HepG2 (cell line): Measurements from ENCODE around the gene SMIM36. TPM values are rescaled to one million over a fixed set of nuclear protein-coding genes. Genes with fewer than 3 reads are reported as not detected.

Source experiments
- ATAC-seq: fragments of 200-7000 bp; cut with Tn5 transposase; 3 replicates; pipeline ENCODE4 v1.9.1; 2020; ENCODE audit warnings: mild to moderate bottlenecking, moderate library complexity
- BruUV-seq: library from RNA; stranded (reverse); fragments of 400-500 nt; replicated peaks from 2 replicates; lab custom pipeline; 2021; lab: Mats Ljungman, UMichigan
- CTCF ChIA-PET: fragments of 300-600 bp; formaldehyde crosslinking; extraction: SDS; loops from one replicate; lab custom pipeline; 2021; ENCODE audit warnings: low total read pairs, inconsistent platforms, low intra/inter-chr PET ratio; lab: Yijun Ruan, JAX
- POLR2A ChIA-PET: fragments of 350-600 bp; sonication (Branson Sonifier 250); formaldehyde crosslinking; loops from one replicate; lab custom pipeline; 2020; ENCODE audit warnings: antibody characterized with exemption, inconsistent platforms; lab: Yijun Ruan, JAX
- DNase-seq: peaks from one replicate; pipeline ENCODE4 v3.0.0-alpha.2; 2015; ENCODE audit warnings: low spot score
- FAIRE-seq: peaks from 3 replicates; lab custom pipeline; 2011; peaks lifted over from hg19 to GRCh38; lab: Jason Lieb, UNC
- H2AFZ ChIP-seq: one replicate; pipeline ENCODE4 v1.6.1; 2011; ENCODE audit warnings: low read length, inconsistent platforms
- H3K27ac ChIP-seq: fragments of 300-600 bp; 3 replicates; pipeline ENCODE4 v1.8.0; 2011; ENCODE audit warnings: mixed run types, mild to moderate bottlenecking, mixed read lengths, low read length, inconsistent platforms; ENCODE audit not compliant: insufficient read depth; ENCODE audit errors: extremely low read length
- H3K27me3 ChIP-seq, 2 experiments: fragments of 200-600 bp in 1 of 2; 2 replicates in 1 of 2; 3 replicates in 1 of 2; pipeline versions ENCODE4 v1.6.0 to v1.8.0; 2011; ENCODE audit warnings: low read length in 2 of 2, mild to moderate bottlenecking in 2 of 2, moderate library complexity in 2 of 2, inconsistent platforms in 1 of 2; ENCODE audit not compliant: insufficient read depth in 2 of 2, control insufficient read depth in 1 of 2
- H3K36me3 ChIP-seq, 2 experiments: fragments of 200-600 bp in 1 of 2; replicated peaks in 1 of 2; 2 replicates in 1 of 2; 3 replicates in 1 of 2; pipeline versions ENCODE4 v1.5.1 to v1.8.0; 2011; ENCODE audit warnings: low read length in 2 of 2, inconsistent platforms in 1 of 2; ENCODE audit not compliant: insufficient read depth in 2 of 2, control insufficient read depth in 1 of 2
- H3K4me1 ChIP-seq: 2 replicates; pipeline ENCODE4 v1.5.1; 2012; ENCODE audit warnings: low read length, inconsistent platforms; ENCODE audit not compliant: insufficient read depth
- H3K4me2 ChIP-seq: 2 replicates; pipeline ENCODE4 v1.6.0; 2011; ENCODE audit warnings: low read depth, low read length, inconsistent platforms
- H3K4me3 ChIP-seq, 3 experiments: fragments of 200-600 bp in 1 of 3; sonication (generic), shearing (Covaris generic) in 1 of 3; replicated peaks in 1 of 3; 2 replicates each; pipeline ENCODE4 v1.5.1; 2011 to 2016; ENCODE audit warnings: low read length in 3 of 3, inconsistent platforms in 2 of 3, low read depth in 2 of 3, mild to moderate bottlenecking in 2 of 3, control low read depth in 1 of 3, mixed read lengths in 1 of 3; ENCODE audit not compliant: insufficient read depth in 1 of 3
- H3K79me2 ChIP-seq: one replicate; pipeline ENCODE4 v1.6.1; 2011; ENCODE audit warnings: low read length, inconsistent platforms; ENCODE audit not compliant: insufficient read depth
- H3K9ac ChIP-seq: 2 replicates; pipeline ENCODE4 v1.6.0; 2011; ENCODE audit warnings: mild to moderate bottlenecking, low read depth, low read length, inconsistent platforms; ENCODE audit not compliant: insufficient read depth
- H3K9me3 ChIP-seq: 2 replicates; pipeline ENCODE4 v1.5.1; 2012; ENCODE audit warnings: mild to moderate bottlenecking, low read length
- H4K20me1 ChIP-seq: 2 replicates; pipeline ENCODE4 v1.6.0; 2011; ENCODE audit warnings: inconsistent platforms, mild to moderate bottlenecking, low read length, moderate library complexity; ENCODE audit not compliant: insufficient read depth
- ATAD3A ChIP-seq: sonication (generic); formaldehyde crosslinking; IDR thresholded peaks from 2 replicates; pipeline ENCODE4 v1.4.0; 2020; ENCODE audit warnings: missing genetic modification reagents
- CEBPB ChIP-seq: IDR thresholded peaks from 2 replicates; pipeline ENCODE4 v1.6.1; 2011; ENCODE audit warnings: low read depth, low read length, improper control_type of control experiment, borderline replicate concordance
- EP300 ChIP-seq, 3 experiments: sonication (generic) in 1 of 3; formaldehyde crosslinking in 1 of 3; IDR thresholded peaks; 2 replicates each; pipeline versions ENCODE4 v1.5.1 to v1.6.1; 2011 to 2020; ENCODE audit warnings: low read depth in 2 of 3, low read length in 2 of 3, borderline replicate concordance in 1 of 3, improper control_type of control experiment in 1 of 3, mild to moderate bottlenecking in 1 of 3, missing genetic modification reagents in 1 of 3, moderate library complexity in 1 of 3
- ERF ChIP-seq: IDR thresholded peaks from 2 replicates; pipeline ENCODE4 v1.6.1; 2018; ENCODE audit warnings: missing biosample characterization, missing genetic modification reagents
- GATAD2A ChIP-seq: IDR thresholded peaks from 2 replicates; pipeline ENCODE4 v1.6.1; 2016
- MED1 ChIP-seq: sonication (generic); formaldehyde crosslinking; IDR thresholded peaks from 2 replicates; pipeline ENCODE4 v1.4.0; 2020; ENCODE audit warnings: missing genetic modification reagents
- RAD21 ChIP-seq: fragments of 450-650 bp; formaldehyde crosslinking; IDR thresholded peaks from 2 replicates; pipeline ENCODE4 v1.5.0; 2020; ENCODE audit warnings: mild to moderate bottlenecking
- SOX13 ChIP-seq, 3 experiments: fragments of 450-650 bp in 1 of 3; sonication (generic) in 1 of 3; formaldehyde crosslinking in 1 of 3; IDR thresholded peaks in 2 of 3; conservative IDR thresholded peaks in 1 of 3; 2 replicates each; pipeline versions ENCODE4 v1.5.0 to v1.6.1; 2016 to 2020; ENCODE audit warnings: antibody characterized with exemption in 1 of 3, mild to moderate bottlenecking in 1 of 3, missing compliant biosample characterization in 1 of 3, missing genetic modification reagents in 1 of 3, moderate library complexity in 1 of 3
- STAG1 ChIP-seq: sonication (generic); formaldehyde crosslinking; IDR thresholded peaks from 2 replicates; pipeline ENCODE4 v1.4.0; 2020; ENCODE audit warnings: missing genetic modification reagents
- WIZ ChIP-seq: sonication (generic); formaldehyde crosslinking; IDR thresholded peaks from 2 replicates; pipeline ENCODE4 v1.5.1; 2020; ENCODE audit warnings: mild to moderate bottlenecking, missing genetic modification reagents
- ZNF292 ChIP-seq: sonication (generic); formaldehyde crosslinking; IDR thresholded peaks from 2 replicates; pipeline ENCODE4 v1.8.1; 2022; ENCODE audit warnings: mild to moderate bottlenecking, low read depth, missing genetic modification reagents, borderline replicate concordance
- ZNF3 ChIP-seq: IDR thresholded peaks from 2 replicates; pipeline ENCODE4 v1.7.0; 2017; ENCODE audit warnings: inconsistent platforms
- ZNF616 ChIP-seq: sonication (generic); formaldehyde crosslinking; IDR thresholded peaks from 2 replicates; pipeline ENCODE4 v1.5.0; 2020; ENCODE audit warnings: low read depth, mild to moderate bottlenecking, missing genetic modification reagents
- ZNF772 ChIP-seq: sonication (generic); formaldehyde crosslinking; IDR thresholded peaks from 2 replicates; pipeline ENCODE4 v1.5.0; 2020; ENCODE audit warnings: mild to moderate bottlenecking, missing genetic modification reagents
- ZSCAN12 ChIP-seq: sonication (generic); formaldehyde crosslinking; IDR thresholded peaks from 2 replicates; pipeline ENCODE4 v1.9.0; 2021; ENCODE audit warnings: mild to moderate bottlenecking, missing genetic modification reagents
- ZSCAN25 ChIP-seq: sonication (generic); formaldehyde crosslinking; IDR thresholded peaks from 2 replicates; pipeline ENCODE4 v1.8.0; 2022; ENCODE audit warnings: mild to moderate bottlenecking, missing genetic modification reagents
- WGBS: methylation state at CpG from one replicate; pipeline ENCODE4 v1.1.6; 2017; ENCODE audit warnings: low lambda C conversion rate; 5-methylcytosine and 5-hydroxymethylcytosine counted together
- in situ Hi-C: cut with HindIII; loops from 2 replicates; pipeline ENCODE4 v1.10.0; 2017; ENCODE audit warnings: low pct_unique_long_range_greater_than_20kb; ENCODE audit not compliant: extremely low pct_ligation_motif_present
- intact Hi-C: fragments of 100-400 bp; cut with micrococcal nuclease; formaldehyde crosslinking; loops from one replicate; pipeline ENCODE4 v1.10.0; 2022; ENCODE audit not compliant: unreplicated experiment
- polyA plus RNA-seq, 8 experiments: library from polyadenylated mRNA; depleted of rRNA in 3 of 8; stranded (reverse) in 7 of 8; unstranded in 1 of 8; fragments of >200 nt; fragmentation: Illumina TruSeq in 4 of 8; extraction: Trizol in 4 of 8; gene quantifications; 2 replicates each; pipeline versions ENCODE4 v1.2.1 to v1.2.3, GENCODE V29; 2011 to 2016; ENCODE audit warnings: low read depth in 4 of 8, missing spikeins in 1 of 8, mixed read lengths in 1 of 8; ENCODE audit not compliant: insufficient read depth in 1 of 8
- total RNA-seq, 5 experiments: library from RNA; depleted of rRNA; stranded (reverse); fragments of >200 nt; fragmentation: Illumina TruSeq; extraction: Trizol; gene quantifications; 2 replicates each; pipeline ENCODE4 v1.2.3, GENCODE V29; 2016; ENCODE audit warnings: low read depth in 1 of 5
- TF ChIP-seq, protein P1 (sequence below): sonication (generic); formaldehyde crosslinking; IDR thresholded peaks from 2 replicates; pipeline ENCODE4 v1.4.0; 2020; ENCODE audit warnings: missing genetic modification reagents
- TF ChIP-seq, protein P2 (sequence below): IDR thresholded peaks from 2 replicates; pipeline ENCODE4 v1.6.1; 2016; ENCODE audit warnings: missing biosample characterization, missing genetic modification reagents, low read depth
- TF ChIP-seq, protein P3 (sequence below): sonication (generic); formaldehyde crosslinking; IDR thresholded peaks from 2 replicates; pipeline ENCODE4 v1.4.0; 2020; ENCODE audit warnings: missing genetic modification reagents, borderline replicate concordance

Gene SMIM36
- total and polyA plus RNA-seq, 2 of the 13 experiments (the other 11 are each of a cell fraction or from before 2014, with no cell fraction given) = not detected

DNA sequence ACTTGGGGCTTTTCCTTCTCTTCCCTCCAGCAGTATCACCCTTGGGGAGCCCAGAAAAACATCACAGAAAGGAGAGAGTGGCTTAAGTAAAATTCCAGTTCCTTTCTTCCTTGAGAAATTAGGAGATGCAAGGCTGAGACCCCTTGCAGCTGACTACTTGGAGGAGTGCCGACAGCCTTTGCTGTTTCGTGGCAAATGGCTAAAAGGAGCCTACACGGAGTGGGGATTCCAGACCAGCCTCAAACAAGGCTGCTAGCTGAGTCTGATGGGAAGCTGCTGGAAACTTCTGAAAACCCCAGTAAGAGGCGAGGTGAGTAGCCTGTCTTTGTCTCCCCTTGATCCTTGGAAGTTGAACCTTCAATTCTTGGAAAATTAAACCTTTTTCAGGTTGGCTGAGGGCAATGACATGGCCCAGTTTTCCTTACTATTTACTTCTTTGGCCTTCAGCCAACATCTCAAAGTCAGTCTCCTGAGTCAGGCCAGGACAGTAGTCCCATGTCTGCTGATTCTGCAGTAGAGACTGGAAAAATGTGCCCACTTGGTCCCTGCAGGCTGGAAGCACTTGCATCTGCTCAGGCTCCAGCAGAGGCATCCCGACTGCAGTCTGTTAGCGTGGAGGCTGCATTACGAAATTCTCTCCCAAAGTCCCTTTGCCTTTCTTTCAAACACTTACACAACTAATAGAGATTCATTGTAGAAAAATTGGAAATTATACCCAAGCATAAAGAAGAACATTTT is 23.4 kb downstream of the SMIM36 start:
- Histone ChIP-seq H3K9ac (no peak overlapping the region), H4K20me1 (no peaks in the 10 kb centered on the region), H3K9me3 (no peaks in the 10 kb centered on the region), H3K27me3 (no peaks in the 10 kb centered on the region), H3K4me3 (no peak overlapping the region), H3K27ac (no peak overlapping the region), H2AFZ (peak overlapping the region; percentile 15), H3K79me2 (no peaks in the 10 kb centered on the region), H3K4me2 (peak overlapping the region; percentile 46), H3K4me1 (peaks cover 22% of the 10 kb centered on the region), H3K36me3 (no peaks in the 10 kb centered on the region)
- BruUV-seq = no TSS peak
- in situ Hi-C loops = no loop called here
- ChIA-PET CTCF (no interaction called here), POLR2A (no interaction called here)
- DNase-seq (peak; percentile 55), FAIRE-seq (peak; percentile 58), ATAC-seq (peak; percentile 98)
- 25% methylated on average over 7 of the region's 7 CpGs for WGBS
- intact Hi-C loops = no loop called here
- TF ChIP-seq STAG1 (0 out of 2 replicates have a peak, but pooled peaks have one; percentile 8), ZSCAN25 (CRISPR knock-in tag) (no peak), SOX13 (IDR thresholded peaks at IDR 0.05) (no peak), SOX13 (CRISPR knock-in tag; conservative IDR thresholded peaks at IDR 0.05 in 1 of 2, IDR thresholded peaks at IDR 0.05 in 1 of 2) (0 out of 4 replicates have a peak, but pooled peaks of 1 of the 2 experiments have one; percentile 22), ATAD3A (CRISPR knock-in tag) (no peak), EP300 (IDR thresholded peaks at IDR 0.05; ENCODE audit: low read depth in 2 of 2, low read length in 2 of 2) (peak in 1 of 2 experiments; percentile 15; a peak in 1 of 4 replicates), EP300 (CRISPR knock-in tag; IDR thresholded peaks at IDR 0.05; ENCODE audit: borderline replicate concordance) (0 out of 2 replicates have a peak, but pooled peaks have one; percentile 32), ZNF3 (peak; percentile 64; the same call in 1 of the 2 replicates), GATAD2A (CRISPR knock-in tag) (peak; percentile 36; the same call in 1 of the 2 replicates), ERF (0 out of 2 replicates have a peak, but pooled peaks have one; percentile 32), ZNF616 (0 out of 2 replicates have a peak, but pooled peaks have one; percentile 25), MED1 (0 out of 2 replicates have a peak, but pooled peaks have one; percentile 17), CEBPB (peak; percentile 80), ZNF292 (CRISPR knock-in tag) (peak; percentile 81; the same call in 1 of the 2 replicates), ZSCAN12 (CRISPR knock-in tag) (peak; percentile 32; the same call in 1 of the 2 replicates), WIZ (CRISPR knock-in tag) (peak; percentile 31; the same call in 1 of the 2 replicates), RAD21 (CRISPR knock-in tag) (no peak), ZNF772 (CRISPR knock-in tag) (0 out of 2 replicates have a peak, but pooled peaks have one; percentile 28)
- TF ChIP-seq, protein P1, sequence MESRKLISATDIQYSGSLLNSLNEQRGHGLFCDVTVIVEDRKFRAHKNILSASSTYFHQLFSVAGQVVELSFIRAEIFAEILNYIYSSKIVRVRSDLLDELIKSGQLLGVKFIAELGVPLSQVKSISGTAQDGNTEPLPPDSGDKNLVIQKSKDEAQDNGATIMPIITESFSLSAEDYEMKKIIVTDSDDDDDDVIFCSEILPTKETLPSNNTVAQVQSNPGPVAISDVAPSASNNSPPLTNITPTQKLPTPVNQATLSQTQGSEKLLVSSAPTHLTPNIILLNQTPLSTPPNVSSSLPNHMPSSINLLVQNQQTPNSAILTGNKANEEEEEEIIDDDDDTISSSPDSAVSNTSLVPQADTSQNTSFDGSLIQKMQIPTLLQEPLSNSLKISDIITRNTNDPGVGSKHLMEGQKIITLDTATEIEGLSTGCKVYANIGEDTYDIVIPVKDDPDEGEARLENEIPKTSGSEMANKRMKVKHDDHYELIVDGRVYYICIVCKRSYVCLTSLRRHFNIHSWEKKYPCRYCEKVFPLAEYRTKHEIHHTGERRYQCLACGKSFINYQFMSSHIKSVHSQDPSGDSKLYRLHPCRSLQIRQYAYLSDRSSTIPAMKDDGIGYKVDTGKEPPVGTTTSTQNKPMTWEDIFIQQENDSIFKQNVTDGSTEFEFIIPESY (CRISPR knock-in tag) = no peak
- TF ChIP-seq, protein P2, sequence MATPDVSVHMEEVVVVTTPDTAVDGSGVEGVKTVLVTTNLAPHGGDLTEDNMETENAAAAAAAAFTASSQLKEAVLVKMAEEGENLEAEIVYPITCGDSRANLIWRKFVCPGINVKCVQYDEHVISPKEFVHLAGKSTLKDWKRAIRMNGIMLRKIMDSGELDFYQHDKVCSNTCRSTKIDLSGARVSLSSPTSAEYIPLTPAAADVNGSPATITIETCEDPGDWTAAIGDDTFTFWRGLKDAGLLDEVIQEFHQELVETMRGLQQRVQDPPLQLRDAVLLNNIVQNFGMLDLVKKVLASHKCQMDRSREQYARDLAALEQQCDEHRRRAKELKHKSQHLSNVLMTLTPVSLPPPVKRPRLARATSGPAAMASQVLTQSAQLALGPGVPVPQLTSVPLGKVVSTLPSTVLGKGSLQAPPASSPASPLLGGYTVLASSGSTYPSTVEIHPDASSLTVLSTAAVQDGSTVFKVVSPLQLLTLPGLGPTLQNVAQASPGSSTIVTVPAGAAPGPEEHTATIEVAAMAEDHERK = no peak
- TF ChIP-seq, protein P3, sequence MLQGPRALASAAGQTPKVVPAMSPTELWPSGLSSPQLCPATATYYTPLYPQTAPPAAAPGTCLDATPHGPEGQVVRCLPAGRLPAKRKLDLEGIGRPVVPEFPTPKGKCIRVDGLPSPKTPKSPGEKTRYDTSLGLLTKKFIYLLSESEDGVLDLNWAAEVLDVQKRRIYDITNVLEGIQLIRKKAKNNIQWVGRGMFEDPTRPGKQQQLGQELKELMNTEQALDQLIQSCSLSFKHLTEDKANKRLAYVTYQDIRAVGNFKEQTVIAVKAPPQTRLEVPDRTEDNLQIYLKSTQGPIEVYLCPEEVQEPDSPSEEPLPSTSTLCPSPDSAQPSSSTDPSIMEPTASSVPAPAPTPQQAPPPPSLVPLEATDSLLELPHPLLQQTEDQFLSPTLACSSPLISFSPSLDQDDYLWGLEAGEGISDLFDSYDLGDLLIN (CRISPR knock-in tag) = no peak
